GM12801 (cell line): ENCODE data around the gene CORO2A.

Experiments used
- TF ChIP-seq, protein P1 (sequence below): IDR thresholded peaks from one replicate; pipeline ENCODE4 v1.5.1; 2011; ENCODE audit warnings: control low read depth; ENCODE audit not compliant: insufficient read length; ENCODE audit errors: extremely low read depth

The CORO2A gene

DNA sequence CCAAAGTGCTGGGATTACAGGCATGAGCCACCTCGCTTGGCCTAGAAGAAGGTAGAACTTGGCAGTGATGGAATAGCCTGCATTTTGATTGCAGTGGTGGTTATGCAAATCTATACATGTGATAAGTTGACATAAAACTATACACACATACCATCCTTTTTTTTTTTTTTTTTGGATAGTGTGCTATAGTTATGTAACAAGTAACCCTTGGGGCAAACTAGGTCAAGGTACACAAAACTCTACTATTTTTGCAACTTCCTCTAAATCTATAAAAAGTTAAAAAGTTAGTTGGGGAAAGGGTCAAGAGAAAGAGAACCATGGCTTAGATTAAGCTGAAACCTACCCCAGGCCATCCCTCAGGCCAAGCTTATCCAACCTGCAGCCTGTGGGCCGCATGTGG is 84.5 kb downstream of the CORO2A start:
- TF ChIP-seq, protein P1, sequence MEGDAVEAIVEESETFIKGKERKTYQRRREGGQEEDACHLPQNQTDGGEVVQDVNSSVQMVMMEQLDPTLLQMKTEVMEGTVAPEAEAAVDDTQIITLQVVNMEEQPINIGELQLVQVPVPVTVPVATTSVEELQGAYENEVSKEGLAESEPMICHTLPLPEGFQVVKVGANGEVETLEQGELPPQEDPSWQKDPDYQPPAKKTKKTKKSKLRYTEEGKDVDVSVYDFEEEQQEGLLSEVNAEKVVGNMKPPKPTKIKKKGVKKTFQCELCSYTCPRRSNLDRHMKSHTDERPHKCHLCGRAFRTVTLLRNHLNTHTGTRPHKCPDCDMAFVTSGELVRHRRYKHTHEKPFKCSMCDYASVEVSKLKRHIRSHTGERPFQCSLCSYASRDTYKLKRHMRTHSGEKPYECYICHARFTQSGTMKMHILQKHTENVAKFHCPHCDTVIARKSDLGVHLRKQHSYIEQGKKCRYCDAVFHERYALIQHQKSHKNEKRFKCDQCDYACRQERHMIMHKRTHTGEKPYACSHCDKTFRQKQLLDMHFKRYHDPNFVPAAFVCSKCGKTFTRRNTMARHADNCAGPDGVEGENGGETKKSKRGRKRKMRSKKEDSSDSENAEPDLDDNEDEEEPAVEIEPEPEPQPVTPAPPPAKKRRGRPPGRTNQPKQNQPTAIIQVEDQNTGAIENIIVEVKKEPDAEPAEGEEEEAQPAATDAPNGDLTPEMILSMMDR = no peak

GRCh38 chr9:98105006-98105405 is 87.4 kb downstream of the CORO2A start:
- TF ChIP-seq, protein P1 = no peak

GRCh38 chr9:98104445-98104881 is 88.0 kb downstream of the CORO2A start:
- TF ChIP-seq, protein P1 = no peak

DNA sequence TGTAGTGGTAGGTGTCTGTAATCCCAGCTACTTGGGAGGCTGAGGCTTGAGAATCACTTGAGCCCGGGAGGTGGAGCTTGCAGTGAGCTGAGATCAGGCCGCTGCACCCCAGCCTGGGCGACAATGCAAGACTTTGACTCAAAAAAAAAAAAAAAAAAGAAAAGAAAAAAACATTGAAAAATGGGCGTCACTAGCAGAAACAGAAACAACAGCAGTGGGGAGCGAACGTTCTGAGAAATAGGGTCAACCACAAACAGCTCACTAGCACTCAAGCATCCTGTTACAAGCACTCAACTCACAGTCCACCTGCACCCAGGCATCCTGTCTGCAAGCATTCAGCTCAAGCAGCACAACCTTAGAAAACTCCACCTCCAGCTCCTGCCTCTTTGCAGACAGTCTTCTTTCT is 90.6 kb downstream of the CORO2A start:
- TF ChIP-seq, protein P1 = no peak

GRCh38 chr9:98101416-98101815 is 91.0 kb downstream of the CORO2A start:
- TF ChIP-seq, protein P1 = no peak

DNA sequence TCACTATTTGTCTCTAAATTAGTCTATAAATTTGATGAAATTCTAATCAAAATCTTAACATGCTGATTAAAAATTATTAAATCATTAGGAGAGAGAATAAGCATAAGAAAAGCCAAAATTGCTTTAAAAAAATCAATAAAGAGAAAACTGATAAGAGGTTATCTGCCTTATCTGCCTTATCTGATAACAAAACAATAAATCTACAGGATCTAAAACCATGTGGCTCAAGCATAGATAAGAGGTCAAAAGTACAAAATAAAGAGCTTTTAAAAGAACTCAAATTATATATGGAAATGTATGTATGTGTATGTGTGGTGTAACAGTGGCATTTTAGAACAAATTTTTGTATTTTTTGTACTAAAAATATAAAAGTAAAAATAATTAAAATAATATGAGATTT is 92.0 kb downstream of the CORO2A start:
- TF ChIP-seq, protein P1 = no peak

GRCh38 chr9:98099898-98100297 is 92.5 kb downstream of the CORO2A start:
- TF ChIP-seq, protein P1 = no peak

GRCh38 chr9:98099346-98099745 is 93.1 kb downstream of the CORO2A start:
- TF ChIP-seq, protein P1 = no peak
